OCI-LY3 (cell line): ENCODE results near the gene FBXL14.

Source experiments
- EZH2phosphoT487 ChIP-seq: fragments of 200-600 bp; shearing (Covaris generic); IDR thresholded peaks from 2 replicates; pipeline ENCODE4 v1.6.1; 2018; ENCODE audit warnings: antibody characterized with exemption, mixed run types, low read depth
- TF ChIP-seq, protein P1 (sequence below): fragments of 200-600, 300-600 bp; sonication (generic); IDR thresholded peaks from 2 replicates; pipeline ENCODE4 v1.5.1; 2014; ENCODE audit warnings: antibody characterized with exemption, low read length, low read depth

DNA sequence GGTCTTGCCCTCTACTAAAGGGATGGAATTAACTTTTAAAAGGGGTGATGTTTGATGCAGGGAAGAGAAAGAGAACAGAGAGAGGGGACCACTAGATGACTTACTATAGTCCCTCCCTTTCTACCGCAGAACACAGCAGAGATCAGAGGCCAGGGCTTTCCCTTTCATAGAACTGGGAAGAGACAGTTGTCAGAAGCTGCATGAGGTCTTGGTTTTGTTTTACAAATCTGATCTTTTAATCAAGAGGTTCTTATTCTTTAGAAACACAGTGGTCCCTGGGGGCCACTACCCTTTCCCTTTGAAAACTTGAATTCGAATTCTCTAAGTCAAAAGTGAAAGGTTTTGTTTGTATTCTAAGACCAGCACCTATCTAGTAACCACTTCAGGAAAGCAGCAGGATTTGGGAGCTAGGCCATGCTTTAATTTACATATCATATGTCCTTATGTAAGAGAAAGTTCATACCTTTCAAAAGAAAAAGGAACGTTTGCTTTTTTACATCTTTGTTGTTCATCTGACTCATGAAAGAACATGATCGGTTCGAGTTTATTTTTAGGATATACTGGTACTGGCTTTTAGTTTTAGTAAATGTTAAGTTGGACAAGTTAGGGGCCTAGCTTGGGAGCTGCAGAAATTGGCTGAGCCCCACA lies 6.3 kb downstream of the FBXL14 start:
- TF ChIP-seq, protein P1, sequence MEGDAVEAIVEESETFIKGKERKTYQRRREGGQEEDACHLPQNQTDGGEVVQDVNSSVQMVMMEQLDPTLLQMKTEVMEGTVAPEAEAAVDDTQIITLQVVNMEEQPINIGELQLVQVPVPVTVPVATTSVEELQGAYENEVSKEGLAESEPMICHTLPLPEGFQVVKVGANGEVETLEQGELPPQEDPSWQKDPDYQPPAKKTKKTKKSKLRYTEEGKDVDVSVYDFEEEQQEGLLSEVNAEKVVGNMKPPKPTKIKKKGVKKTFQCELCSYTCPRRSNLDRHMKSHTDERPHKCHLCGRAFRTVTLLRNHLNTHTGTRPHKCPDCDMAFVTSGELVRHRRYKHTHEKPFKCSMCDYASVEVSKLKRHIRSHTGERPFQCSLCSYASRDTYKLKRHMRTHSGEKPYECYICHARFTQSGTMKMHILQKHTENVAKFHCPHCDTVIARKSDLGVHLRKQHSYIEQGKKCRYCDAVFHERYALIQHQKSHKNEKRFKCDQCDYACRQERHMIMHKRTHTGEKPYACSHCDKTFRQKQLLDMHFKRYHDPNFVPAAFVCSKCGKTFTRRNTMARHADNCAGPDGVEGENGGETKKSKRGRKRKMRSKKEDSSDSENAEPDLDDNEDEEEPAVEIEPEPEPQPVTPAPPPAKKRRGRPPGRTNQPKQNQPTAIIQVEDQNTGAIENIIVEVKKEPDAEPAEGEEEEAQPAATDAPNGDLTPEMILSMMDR = no peak
- TF ChIP-seq EZH2phosphoT487 = no peak
